BJ (cell line): Measurements from ENCODE around the gene PDE6A. TPM values are rescaled to one million over a fixed set of nuclear protein-coding genes. Genes with fewer than 3 reads are reported as not detected.

Experiments
- CTCF ChIA-PET: fragments of 350-600 bp; formaldehyde crosslinking; extraction: SDS; loops from one replicate; lab custom pipeline; 2021; ENCODE audit warnings: antibody characterized with exemption, inconsistent platforms; lab: Yijun Ruan, JAX
- POLR2A ChIA-PET: fragments of 300-600 bp; sonication (Branson Sonifier 250); formaldehyde crosslinking; extraction: SDS; loops from one replicate; lab custom pipeline; 2021; ENCODE audit warnings: antibody characterized with exemption; lab: Charles Lee
- DNase-seq: peaks from one replicate; pipeline ENCODE4 v3.0.0-alpha.2; 2011; ENCODE audit warnings: low read depth
- H3K27me3 ChIP-seq: 2 replicates; pipeline ENCODE4 v1.6.0; 2011; ENCODE audit warnings: low read length; ENCODE audit not compliant: control insufficient read depth, insufficient read depth
- H3K36me3 ChIP-seq: 2 replicates; pipeline ENCODE4 v1.5.1; 2011; ENCODE audit warnings: low read length; ENCODE audit not compliant: control insufficient read depth, insufficient read depth
- H3K4me3 ChIP-seq: 2 replicates; pipeline ENCODE4 v1.5.1; 2011; ENCODE audit warnings: low read depth, mild to moderate bottlenecking, control low read depth, low read length
- CTCF ChIP-seq: IDR thresholded peaks from 2 replicates; pipeline ENCODE4 v1.5.1; 2011; ENCODE audit warnings: low read depth, mild to moderate bottlenecking, control low read depth, inconsistent platforms, low read length, moderate library complexity; ENCODE audit not compliant: insufficient read depth
- polyA plus RNA-seq: library from polyadenylated mRNA; depleted of rRNA; stranded (reverse); fragments of >200 nt; gene quantifications from 2 replicates; pipeline ENCODE4 v1.2.3, GENCODE V29; 2011

Gene PDE6A
- polyA plus RNA-seq, 1 experiment, result not detected

GRCh38 chr5:149911031-149911430 is 33.6 kb downstream of the PDE6A start:
- H3K4me3 ChIP-seq, result no peak overlapping the region
- H3K36me3 ChIP-seq, result no peaks in the 10 kb centered on the region
- no peak for TF ChIP-seq CTCF
- no peak for DNase-seq
- H3K27me3 ChIP-seq, result peaks cover 2% of the 10 kb centered on the region
- POLR2A ChIA-PET, result no interaction called here
- CTCF ChIA-PET, result interaction anchor here (0.9 kb wide), 2 partner anchors 9 to 17 kb away, joined by 4 read pairs; no protein-coding TSS in a partner anchor

- DNase-seq, result no peak
- no peak for TF ChIP-seq CTCF
- no peaks in the 10 kb centered on the region for H3K36me3 ChIP-seq
- H3K4me3 ChIP-seq, result no peak overlapping the region
- ChIA-PET POLR2A (no interaction called here), CTCF (interaction anchor here (1.5 kb wide), 1 partner anchor 22 kb away, joined by 3 read pairs; no protein-coding TSS in a partner anchor)
- peaks cover 3% of the 10 kb centered on the region for H3K27me3 ChIP-seq
These were observed 36.8 kb downstream of the PDE6A start for GRCh38 chr5:149907828-149908227.

- DNase-seq, result no peak
- H3K4me3 ChIP-seq, result no peak overlapping the region
- peaks cover 3% of the 10 kb centered on the region for H3K27me3 ChIP-seq
- no peak for TF ChIP-seq CTCF
- CTCF ChIA-PET, result interaction anchor here (0.9 kb wide), 1 partner anchor 20 kb away, joined by 3 read pairs; no protein-coding TSS in a partner anchor
- H3K36me3 ChIP-seq, result no peaks in the 10 kb centered on the region
- POLR2A ChIA-PET, result no interaction called here
These were observed 39.6 kb downstream of the PDE6A start for GRCh38 chr5:149904977-149905376.

GRCh38 chr5:149904293-149904886 is 40.2 kb downstream of the PDE6A start:
- no peak for TF ChIP-seq CTCF
- no peak for DNase-seq
- H3K36me3 ChIP-seq, result no peaks in the 10 kb centered on the region
- H3K27me3 ChIP-seq, result peaks cover 3% of the 10 kb centered on the region
- H3K4me3 ChIP-seq, result no peak overlapping the region
- ChIA-PET POLR2A (no interaction called here), CTCF (no interaction called here)

- Histone ChIP-seq H3K36me3 (no peaks in the 10 kb centered on the region), H3K4me3 (no peak overlapping the region), H3K27me3 (peaks cover 1% of the 10 kb centered on the region)
- ChIA-PET POLR2A (no interaction called here), CTCF (interaction anchor here (1.0 to 2.0 kb wide), 2 partner anchors 7 to 14 kb away, joined by 3 to 4 read pairs; no protein-coding TSS in a partner anchor)
- no peak for TF ChIP-seq CTCF
- no peak for DNase-seq
These were observed 41.2 kb downstream of the PDE6A start for GRCh38 chr5:149903404-149903803.
